ENCODE results near the gene CACNA1S. TPM values are rescaled to one million over a fixed set of nuclear protein-coding genes. Genes with fewer than 3 reads are reported as not detected.

CACNA1S gene
- total and polyA plus RNA-seq, 2 experiments from 2014 or later, result not detected

- H2AFZ ChIP-seq, result no peak overlapping the region
- no peaks in the 10 kb centered on the region for H3K36me3 ChIP-seq (ENCODE audit: low read depth)
- H3K4me3 ChIP-seq, result no peak overlapping the region
- in situ Hi-C loops (cut with MboI), result no loop called here
- H3K79me2 ChIP-seq (ENCODE audit: insufficient read depth), result no peaks in the 10 kb centered on the region
- no peak overlapping the region for H3K9ac ChIP-seq
- no peaks in the 10 kb centered on the region for H3K9me3 ChIP-seq (ENCODE audit: low read depth)
- no peaks in the 10 kb centered on the region for H3K9me2 ChIP-seq (ENCODE audit: insufficient read depth)
- no peaks in the 10 kb centered on the region for H4K20me1 ChIP-seq (ENCODE audit: insufficient read depth)
- no peaks in the 10 kb centered on the region for H3K4me1 ChIP-seq (ENCODE audit: insufficient read depth)
- no peaks in the 10 kb centered on the region for H3F3A ChIP-seq (ENCODE audit: insufficient read depth)
- H3K4me2 ChIP-seq (ENCODE audit: unreplicated experiment), result no peak overlapping the region
- H3K27ac ChIP-seq, result no peak overlapping the region
- DNase-seq, result no peak
- H3K27me3 ChIP-seq (replicated peaks; ENCODE audit: insufficient read depth), result peaks cover 11% of the 10 kb centered on the region
- WGBS, 2 experiments (ENCODE audit: low coverage in 1 of 2, low lambda C conversion rate in 2 of 2, missing lambda C conversion rate in 2 of 2), result 81 to 86% methylated on average over 4 of the region's 4 CpGs
- TF ChIP-seq EZH2 (IDR thresholded peaks at IDR 0.05; ENCODE audit: insufficient read depth, poor library complexity, severe bottlenecking) (no peak), EZH2phosphoT487 (IDR thresholded peaks at IDR 0.05; ENCODE audit: insufficient read depth, low read depth) (no peak)
These were observed 92.1 kb downstream of the CACNA1S start for GRCh38 chr1:201020040-201020591.

- H3K9me3 ChIP-seq (ENCODE audit: low read depth), result no peaks in the 10 kb centered on the region
- WGBS, 2 experiments (ENCODE audit: low coverage in 1 of 2, low lambda C conversion rate in 2 of 2, missing lambda C conversion rate in 2 of 2), result 70 to 86% methylated on average over 5 of the region's 5 CpGs
- no peak overlapping the region for H2AFZ ChIP-seq
- no peaks in the 10 kb centered on the region for H3K79me2 ChIP-seq (ENCODE audit: insufficient read depth)
- in situ Hi-C loops (cut with MboI), result no loop called here
- no peaks in the 10 kb centered on the region for H3F3A ChIP-seq (ENCODE audit: insufficient read depth)
- H3K9ac ChIP-seq, result no peak overlapping the region
- H3K27me3 ChIP-seq (replicated peaks; ENCODE audit: insufficient read depth), result peaks cover 18% of the 10 kb centered on the region
- no peaks in the 10 kb centered on the region for H3K4me1 ChIP-seq (ENCODE audit: insufficient read depth)
- H4K20me1 ChIP-seq (ENCODE audit: insufficient read depth), result no peaks in the 10 kb centered on the region
- H3K4me3 ChIP-seq, result no peak overlapping the region
- no peaks in the 10 kb centered on the region for H3K36me3 ChIP-seq (ENCODE audit: low read depth)
- peak; percentile 42 for DNase-seq
- no peak overlapping the region for H3K4me2 ChIP-seq (ENCODE audit: unreplicated experiment)
- no peaks in the 10 kb centered on the region for H3K9me2 ChIP-seq (ENCODE audit: insufficient read depth)
- no peak overlapping the region for H3K27ac ChIP-seq
- TF ChIP-seq EZH2phosphoT487 (IDR thresholded peaks at IDR 0.05; ENCODE audit: insufficient read depth, low read depth), result no peak
- TF ChIP-seq EZH2 (IDR thresholded peaks at IDR 0.05; ENCODE audit: insufficient read depth, poor library complexity, severe bottlenecking), result no peak
These were observed 92.8 kb downstream of the CACNA1S start for GRCh38 chr1:201019321-201019977.

GRCh38 chr1:201017828-201018163 lies 94.4 kb downstream of the CACNA1S start:
- H3K4me1 ChIP-seq (ENCODE audit: insufficient read depth), result no peaks in the 10 kb centered on the region
- no peak overlapping the region for H3K4me3 ChIP-seq
- H3K79me2 ChIP-seq (ENCODE audit: insufficient read depth), result no peaks in the 10 kb centered on the region
- no peaks in the 10 kb centered on the region for H3K9me2 ChIP-seq (ENCODE audit: insufficient read depth)
- peaks cover 20% of the 10 kb centered on the region for H3K27me3 ChIP-seq (replicated peaks; ENCODE audit: insufficient read depth)
- no peaks in the 10 kb centered on the region for H3K9me3 ChIP-seq (ENCODE audit: low read depth)
- H3K27ac ChIP-seq, result no peak overlapping the region
- 58 to 72% methylated on average over 2 of the region's 2 CpGs for whole genome bisulfite sequencing, 2 experiments (ENCODE audit: low coverage in 1 of 2, low lambda C conversion rate in 2 of 2, missing lambda C conversion rate in 2 of 2)
- H2AFZ ChIP-seq, result no peak overlapping the region
- H3F3A ChIP-seq (ENCODE audit: insufficient read depth), result no peaks in the 10 kb centered on the region
- in situ Hi-C loops (cut with MboI), result no loop called here
- DNase-seq, result no peak
- TF ChIP-seq EZH2phosphoT487 (IDR thresholded peaks at IDR 0.05; ENCODE audit: insufficient read depth, low read depth), result no peak
- no peak for TF ChIP-seq EZH2 (IDR thresholded peaks at IDR 0.05; ENCODE audit: insufficient read depth, poor library complexity, severe bottlenecking)
- H3K9ac ChIP-seq, result no peak overlapping the region
- H3K36me3 ChIP-seq (ENCODE audit: low read depth), result no peaks in the 10 kb centered on the region
- H4K20me1 ChIP-seq (ENCODE audit: insufficient read depth), result no peaks in the 10 kb centered on the region
- H3K4me2 ChIP-seq (ENCODE audit: unreplicated experiment), result no peak overlapping the region

GRCh38 chr1:201016943-201017827 lies 95.0 kb downstream of the CACNA1S start:
- H3K36me3 ChIP-seq (ENCODE audit: low read depth), result no peaks in the 10 kb centered on the region
- DNase-seq, result no peak
- WGBS, 2 experiments (ENCODE audit: low coverage in 1 of 2, low lambda C conversion rate in 2 of 2, missing lambda C conversion rate in 2 of 2), result 71 to 75% methylated on average over 9 of the region's 9 CpGs
- no peaks in the 10 kb centered on the region for H3K4me1 ChIP-seq (ENCODE audit: insufficient read depth)
- H3F3A ChIP-seq (ENCODE audit: insufficient read depth), result no peaks in the 10 kb centered on the region
- no peak for TF ChIP-seq EZH2phosphoT487 (IDR thresholded peaks at IDR 0.05; ENCODE audit: insufficient read depth, low read depth)
- TF ChIP-seq EZH2 (IDR thresholded peaks at IDR 0.05; ENCODE audit: insufficient read depth, poor library complexity, severe bottlenecking), result no peak
- H3K27ac ChIP-seq, result no peak overlapping the region
- H4K20me1 ChIP-seq (ENCODE audit: insufficient read depth), result no peaks in the 10 kb centered on the region
- H3K9ac ChIP-seq, result no peak overlapping the region
- H3K4me3 ChIP-seq, result no peak overlapping the region
- H2AFZ ChIP-seq, result no peak overlapping the region
- H3K4me2 ChIP-seq (ENCODE audit: unreplicated experiment), result no peak overlapping the region
- H3K27me3 ChIP-seq (replicated peaks; ENCODE audit: insufficient read depth), result peaks cover 17% of the 10 kb centered on the region
- in situ Hi-C loops (cut with MboI), result no loop called here
- H3K79me2 ChIP-seq (ENCODE audit: insufficient read depth), result no peaks in the 10 kb centered on the region
- H3K9me3 ChIP-seq (ENCODE audit: low read depth), result no peaks in the 10 kb centered on the region
- H3K9me2 ChIP-seq (ENCODE audit: insufficient read depth), result no peaks in the 10 kb centered on the region

Data from GM23248 (cell line).